SHP77 treated with DMSO at 0.1 percent for 48 hours (cell line): ENCODE measurements around the gene CCDC12.

Source experiments
- DNase-seq: peaks from one replicate; lab custom pipeline; 2025; lab: John Stamatoyannopoulos, UW

CCDC12 gene

GRCh38 chr3:46976326-46977190 lies at the start of gene CCDC12:
Gene CCDC12, minus strand, starts transcription at chr3:46976745. Its CDS starts 13 bp downstream, at chr3:46976732.
- peak; percentile 95 for DNase-seq

GRCh38 chr3:47024932-47025331 lies 48.4 kb upstream of the CCDC12 start:
- no peak for DNase-seq

GRCh38 chr3:47022641-47023071 lies 46.1 kb upstream of the CCDC12 start:
- peak; percentile 20 for DNase-seq

- no peak for DNase-seq
Measured at GRCh38 chr3:47020311-47020710, 43.8 kb upstream of the CCDC12 start.

- DNase-seq, result no peak
Measured at GRCh38 chr3:47019201-47019600, 42.7 kb upstream of the CCDC12 start.

GRCh38 chr3:47018269-47018611 lies 41.7 kb upstream of the CCDC12 start:
- DNase-seq, result no peak

GRCh38 chr3:47017504-47018268 lies 41.1 kb upstream of the CCDC12 start:
- no peak for DNase-seq

- no peak for DNase-seq
Measured at GRCh38 chr3:47016934-47017435, 40.4 kb upstream of the CCDC12 start.

GRCh38 chr3:47016086-47016933 lies 39.8 kb upstream of the CCDC12 start:
- DNase-seq, result no peak

GRCh38 chr3:47015151-47015550 lies 38.6 kb upstream of the CCDC12 start:
- no peak for DNase-seq

GRCh38 chr3:47014036-47014435 lies 37.5 kb upstream of the CCDC12 start:
- DNase-seq, result no peak

GRCh38 chr3:47013231-47013630 lies 36.7 kb upstream of the CCDC12 start:
- no peak for DNase-seq

- DNase-seq, result no peak
Measured at GRCh38 chr3:47012342-47013230, 36.0 kb upstream of the CCDC12 start.

- DNase-seq, result no peak
Measured at GRCh38 chr3:47011371-47011770, 34.8 kb upstream of the CCDC12 start.

GRCh38 chr3:47010910-47011309 lies 34.4 kb upstream of the CCDC12 start:
- no peak for DNase-seq

GRCh38 chr3:47010111-47010712 lies 33.7 kb upstream of the CCDC12 start:
- DNase-seq, result no peak

- DNase-seq, result no peak
Measured at GRCh38 chr3:47009225-47010110, 32.9 kb upstream of the CCDC12 start.

GRCh38 chr3:47008851-47009224 lies 32.3 kb upstream of the CCDC12 start:
- DNase-seq, result no peak

GRCh38 chr3:47008234-47008796 lies 31.8 kb upstream of the CCDC12 start:
- no peak for DNase-seq
